Measurements from ENCODE around the gene PACRG.

GRCh38 chr6:162680367-162680766 is 47.4 kb upstream of the PACRG start:
- TF ChIP-seq, protein P1, sequence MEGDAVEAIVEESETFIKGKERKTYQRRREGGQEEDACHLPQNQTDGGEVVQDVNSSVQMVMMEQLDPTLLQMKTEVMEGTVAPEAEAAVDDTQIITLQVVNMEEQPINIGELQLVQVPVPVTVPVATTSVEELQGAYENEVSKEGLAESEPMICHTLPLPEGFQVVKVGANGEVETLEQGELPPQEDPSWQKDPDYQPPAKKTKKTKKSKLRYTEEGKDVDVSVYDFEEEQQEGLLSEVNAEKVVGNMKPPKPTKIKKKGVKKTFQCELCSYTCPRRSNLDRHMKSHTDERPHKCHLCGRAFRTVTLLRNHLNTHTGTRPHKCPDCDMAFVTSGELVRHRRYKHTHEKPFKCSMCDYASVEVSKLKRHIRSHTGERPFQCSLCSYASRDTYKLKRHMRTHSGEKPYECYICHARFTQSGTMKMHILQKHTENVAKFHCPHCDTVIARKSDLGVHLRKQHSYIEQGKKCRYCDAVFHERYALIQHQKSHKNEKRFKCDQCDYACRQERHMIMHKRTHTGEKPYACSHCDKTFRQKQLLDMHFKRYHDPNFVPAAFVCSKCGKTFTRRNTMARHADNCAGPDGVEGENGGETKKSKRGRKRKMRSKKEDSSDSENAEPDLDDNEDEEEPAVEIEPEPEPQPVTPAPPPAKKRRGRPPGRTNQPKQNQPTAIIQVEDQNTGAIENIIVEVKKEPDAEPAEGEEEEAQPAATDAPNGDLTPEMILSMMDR (IDR thresholded peaks at IDR 0.05; ENCODE audit: extremely low read depth in 1 of 2, insufficient read depth in 1 of 2, low read depth in 1 of 2, low read length in 2 of 2), result no peak
- TF ChIP-seq POLR2AphosphoS5 (IDR thresholded peaks at IDR 0.05; ENCODE audit: insufficient read depth, low read depth, low read length) (no peak), GATA2 (IDR thresholded peaks at IDR 0.05; ENCODE audit: insufficient read depth, insufficient read length, low read depth, low read length) (no peak), EZH2 (IDR thresholded peaks at IDR 0.05; ENCODE audit: borderline replicate concordance, low read depth, low read length, severe bottlenecking) (no peak), JUN (IDR thresholded peaks at IDR 0.05; ENCODE audit: borderline replicate concordance, insufficient read depth, insufficient read length, low read depth) (no peak), POLR2A (IDR thresholded peaks at IDR 0.05; ENCODE audit: low read depth, low read length) (no peak), FOS (IDR thresholded peaks at IDR 0.05; ENCODE audit: borderline replicate concordance, insufficient read depth, low read length) (no peak)
- TF ChIP-seq, protein P2, sequence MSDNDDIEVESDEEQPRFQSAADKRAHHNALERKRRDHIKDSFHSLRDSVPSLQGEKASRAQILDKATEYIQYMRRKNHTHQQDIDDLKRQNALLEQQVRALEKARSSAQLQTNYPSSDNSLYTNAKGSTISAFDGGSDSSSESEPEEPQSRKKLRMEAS (IDR thresholded peaks at IDR 0.05; ENCODE audit: insufficient read depth, insufficient read length), result no peak
